Endodermal cell (in vitro differentiated cells): Measurements from ENCODE around the gene TPSB2. TPM values are rescaled to one million over a fixed set of nuclear protein-coding genes. Genes with fewer than 3 reads are reported as not detected.
A peak's percentile ranks its signal among the peaks of the same experiment; 100 is the strongest.

Experiments used
- DNase-seq: peaks from one replicate; pipeline ENCODE4 v3.0.0-alpha.2; 2017
- H3K27ac ChIP-seq: 2 replicates; pipeline ENCODE4 v1.5.1; 2013; ENCODE audit warnings: mild to moderate bottlenecking, low read depth, low read length, moderate library complexity
- H3K27me3 ChIP-seq: 2 replicates; pipeline ENCODE4 v1.6.1; 2013; ENCODE audit warnings: mild to moderate bottlenecking, low read length, moderate library complexity; ENCODE audit not compliant: insufficient read depth, control insufficient read depth, poor library complexity, severe bottlenecking
- H3K36me3 ChIP-seq: 2 replicates; pipeline ENCODE4 v1.7.0; 2013; ENCODE audit warnings: mild to moderate bottlenecking, low read length, moderate library complexity; ENCODE audit not compliant: control insufficient read depth, insufficient read depth
- H3K4me1 ChIP-seq: one replicate; pipeline ENCODE4 v1.7.0; 2013; ENCODE audit warnings: low read length; ENCODE audit not compliant: control insufficient read depth, insufficient read depth
- H3K4me3 ChIP-seq: 2 replicates; pipeline ENCODE4 v1.5.1; 2013; ENCODE audit warnings: mild to moderate bottlenecking, low read length, moderate library complexity
- H3K9ac ChIP-seq: 2 replicates; pipeline ENCODE4 v1.6.1; 2013; ENCODE audit warnings: mild to moderate bottlenecking, low read length, moderate library complexity; ENCODE audit not compliant: poor library complexity, severe bottlenecking; ENCODE audit errors: extremely low read depth
- H3K9me3 ChIP-seq: 2 replicates; pipeline ENCODE4 v1.6.1; 2013; ENCODE audit warnings: mild to moderate bottlenecking, low read length, moderate library complexity; ENCODE audit not compliant: control insufficient read depth
- H3K27ac Mint-ChIP-seq: 2 replicates; pipeline ENCODE4 v1.8.0; 2020; ENCODE audit warnings: mixed read lengths
- H3K27me3 Mint-ChIP-seq: 2 replicates; pipeline ENCODE4 v1.8.0; 2021; ENCODE audit warnings: mild to moderate bottlenecking, mixed read lengths; ENCODE audit not compliant: insufficient read depth
- H3K36me3 Mint-ChIP-seq: 2 replicates; pipeline ENCODE4 v1.8.0; 2020; ENCODE audit warnings: low read depth, mixed read lengths
- H3K4me1 Mint-ChIP-seq: 2 replicates; pipeline ENCODE4 v1.8.0; 2020; ENCODE audit warnings: mixed read lengths
- H3K4me3 Mint-ChIP-seq: 2 replicates; pipeline ENCODE4 v1.8.0; 2020; ENCODE audit warnings: mild to moderate bottlenecking, moderate library complexity, mixed read lengths
- H3K9me3 Mint-ChIP-seq: 2 replicates; pipeline ENCODE4 v1.8.0; 2020; ENCODE audit warnings: mild to moderate bottlenecking, mixed read lengths
- WGBS, 2 experiments: methylation state at CpG; one replicate each; pipeline versions ENCODE4 v1.1.5 to v1.1.7; 2013; ENCODE audit warnings: missing lambda C conversion rate in 2 of 2, mixed read lengths in 1 of 2; ENCODE audit not compliant: insufficient coverage in 1 of 2, insufficient read length in 1 of 2; 5-methylcytosine and 5-hydroxymethylcytosine counted together
- total RNA-seq, 2 donors: library from RNA; stranded (reverse); fragmentation: NEBNext Ultra II Directional in 1 of 2; extraction: Animal tissue kit (Norgen Biotek cat#: 25700) in 1 of 2; gene quantifications; 2 replicates in 1 of 2; 3 replicates in 1 of 2; pipeline ENCODE4 v1.2.1, GENCODE V29; 2021
- TF ChIP-seq, protein P1 (sequence below): fragments of 200-600 bp; sonication (generic); conservative IDR thresholded peaks from 2 replicates; pipeline ENCODE4 v1.5.0; 2021; ENCODE audit warnings: antibody characterized with exemption, mild to moderate bottlenecking

TPSB2 gene
- total RNA-seq, 2 donors from 2014 or later: not detected

DNA sequence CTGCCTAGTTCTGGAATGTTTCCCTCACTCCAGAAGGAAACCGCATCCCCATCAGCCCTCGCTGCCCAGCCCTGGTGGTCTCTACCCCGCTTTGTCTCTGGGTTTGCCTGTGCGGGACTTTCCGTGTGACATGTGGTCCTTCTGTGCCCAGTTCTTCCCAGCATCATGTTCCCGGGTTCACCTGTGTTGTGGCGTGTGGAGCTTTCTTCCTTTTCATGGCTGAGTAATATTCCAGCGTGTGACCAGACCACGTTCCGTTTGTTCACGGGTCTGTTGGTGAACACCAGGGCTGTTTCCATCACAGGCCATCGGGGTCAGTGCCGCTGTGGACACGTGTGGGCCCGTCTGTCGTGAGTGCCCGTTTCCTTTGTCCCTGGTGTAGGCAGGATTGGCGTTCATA, 45.0 kb downstream of the TPSB2 start:
- DNase-seq: no peak
- Mint-ChIP-seq H3K4me1 (no peaks in the 10 kb centered on the region), H3K27ac (no peak overlapping the region), H3K27me3 (no peaks in the 10 kb centered on the region), H3K4me3 (no peak overlapping the region), H3K9me3 (no peaks in the 10 kb centered on the region), H3K36me3 (peaks cover 9% of the 10 kb centered on the region)
- TF ChIP-seq, protein P1, sequence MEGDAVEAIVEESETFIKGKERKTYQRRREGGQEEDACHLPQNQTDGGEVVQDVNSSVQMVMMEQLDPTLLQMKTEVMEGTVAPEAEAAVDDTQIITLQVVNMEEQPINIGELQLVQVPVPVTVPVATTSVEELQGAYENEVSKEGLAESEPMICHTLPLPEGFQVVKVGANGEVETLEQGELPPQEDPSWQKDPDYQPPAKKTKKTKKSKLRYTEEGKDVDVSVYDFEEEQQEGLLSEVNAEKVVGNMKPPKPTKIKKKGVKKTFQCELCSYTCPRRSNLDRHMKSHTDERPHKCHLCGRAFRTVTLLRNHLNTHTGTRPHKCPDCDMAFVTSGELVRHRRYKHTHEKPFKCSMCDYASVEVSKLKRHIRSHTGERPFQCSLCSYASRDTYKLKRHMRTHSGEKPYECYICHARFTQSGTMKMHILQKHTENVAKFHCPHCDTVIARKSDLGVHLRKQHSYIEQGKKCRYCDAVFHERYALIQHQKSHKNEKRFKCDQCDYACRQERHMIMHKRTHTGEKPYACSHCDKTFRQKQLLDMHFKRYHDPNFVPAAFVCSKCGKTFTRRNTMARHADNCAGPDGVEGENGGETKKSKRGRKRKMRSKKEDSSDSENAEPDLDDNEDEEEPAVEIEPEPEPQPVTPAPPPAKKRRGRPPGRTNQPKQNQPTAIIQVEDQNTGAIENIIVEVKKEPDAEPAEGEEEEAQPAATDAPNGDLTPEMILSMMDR: no peak
- no peaks in the 10 kb centered on the region for H3K9me3 ChIP-seq
- H3K4me3 ChIP-seq: no peak overlapping the region
- H3K9ac ChIP-seq: no peak overlapping the region
- 95% methylated on average over 15 to 18 of the region's 18 CpGs for WGBS, 2 experiments
- no peaks in the 10 kb centered on the region for H3K27me3 ChIP-seq
- H3K4me1 ChIP-seq: no peaks in the 10 kb centered on the region
- H3K36me3 ChIP-seq: peaks cover 5% of the 10 kb centered on the region
- no peak overlapping the region for H3K27ac ChIP-seq

DNA sequence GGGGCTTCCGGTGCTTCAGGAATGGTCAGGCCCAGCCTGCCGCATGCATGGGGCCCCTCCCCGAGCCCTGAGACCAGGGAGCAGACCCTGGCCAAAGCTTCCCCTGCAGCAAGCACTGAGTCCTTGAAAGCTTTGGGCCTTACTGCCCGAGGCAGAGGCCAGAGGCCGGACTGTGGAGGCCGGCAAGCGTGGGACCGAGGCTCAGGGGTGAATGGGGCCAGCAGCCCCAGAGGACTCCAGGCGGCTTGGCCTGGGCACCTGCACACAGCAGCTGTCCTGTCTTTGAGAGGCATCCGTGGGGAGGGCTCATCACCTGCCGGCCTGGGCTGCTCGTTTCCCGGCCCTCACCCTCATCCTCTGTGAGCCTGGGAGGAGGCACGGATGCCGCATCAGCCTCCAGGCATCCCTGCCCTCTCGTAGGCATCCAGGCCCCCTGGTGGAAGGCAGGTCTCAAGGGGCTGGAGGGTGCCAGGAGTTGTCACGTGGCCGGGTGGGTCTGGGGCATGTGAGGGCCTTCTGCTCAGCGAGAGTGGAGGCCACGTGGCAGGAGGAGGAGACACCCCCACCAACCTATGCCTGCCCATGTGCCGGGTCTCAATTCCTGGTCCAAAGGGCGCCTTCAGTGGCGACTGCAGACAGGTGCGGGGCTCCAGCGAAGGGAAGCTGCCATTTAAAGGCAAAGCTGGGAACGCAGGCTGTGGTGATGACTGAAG, 45.7 kb downstream of the TPSB2 start:
- H3K9ac ChIP-seq: no peak overlapping the region
- H3K27me3 ChIP-seq: no peaks in the 10 kb centered on the region
- H3K27ac ChIP-seq: no peak overlapping the region
- no peaks in the 10 kb centered on the region for H3K9me3 Mint-ChIP-seq
- H3K36me3 Mint-ChIP-seq: peaks cover 9% of the 10 kb centered on the region
- no peaks in the 10 kb centered on the region for H3K4me1 ChIP-seq
- H3K4me1 Mint-ChIP-seq: no peaks in the 10 kb centered on the region
- H3K36me3 ChIP-seq: peaks cover 5% of the 10 kb centered on the region
- H3K27ac Mint-ChIP-seq: no peak overlapping the region
- peak; percentile 63 for DNase-seq
- H3K27me3 Mint-ChIP-seq: no peaks in the 10 kb centered on the region
- 93 to 94% methylated on average over 21 to 26 of the region's 26 CpGs for WGBS, 2 experiments
- no peak overlapping the region for H3K4me3 Mint-ChIP-seq
- H3K9me3 ChIP-seq: no peaks in the 10 kb centered on the region
- no peak overlapping the region for H3K4me3 ChIP-seq
- TF ChIP-seq, protein P1: peak; percentile 40

DNA sequence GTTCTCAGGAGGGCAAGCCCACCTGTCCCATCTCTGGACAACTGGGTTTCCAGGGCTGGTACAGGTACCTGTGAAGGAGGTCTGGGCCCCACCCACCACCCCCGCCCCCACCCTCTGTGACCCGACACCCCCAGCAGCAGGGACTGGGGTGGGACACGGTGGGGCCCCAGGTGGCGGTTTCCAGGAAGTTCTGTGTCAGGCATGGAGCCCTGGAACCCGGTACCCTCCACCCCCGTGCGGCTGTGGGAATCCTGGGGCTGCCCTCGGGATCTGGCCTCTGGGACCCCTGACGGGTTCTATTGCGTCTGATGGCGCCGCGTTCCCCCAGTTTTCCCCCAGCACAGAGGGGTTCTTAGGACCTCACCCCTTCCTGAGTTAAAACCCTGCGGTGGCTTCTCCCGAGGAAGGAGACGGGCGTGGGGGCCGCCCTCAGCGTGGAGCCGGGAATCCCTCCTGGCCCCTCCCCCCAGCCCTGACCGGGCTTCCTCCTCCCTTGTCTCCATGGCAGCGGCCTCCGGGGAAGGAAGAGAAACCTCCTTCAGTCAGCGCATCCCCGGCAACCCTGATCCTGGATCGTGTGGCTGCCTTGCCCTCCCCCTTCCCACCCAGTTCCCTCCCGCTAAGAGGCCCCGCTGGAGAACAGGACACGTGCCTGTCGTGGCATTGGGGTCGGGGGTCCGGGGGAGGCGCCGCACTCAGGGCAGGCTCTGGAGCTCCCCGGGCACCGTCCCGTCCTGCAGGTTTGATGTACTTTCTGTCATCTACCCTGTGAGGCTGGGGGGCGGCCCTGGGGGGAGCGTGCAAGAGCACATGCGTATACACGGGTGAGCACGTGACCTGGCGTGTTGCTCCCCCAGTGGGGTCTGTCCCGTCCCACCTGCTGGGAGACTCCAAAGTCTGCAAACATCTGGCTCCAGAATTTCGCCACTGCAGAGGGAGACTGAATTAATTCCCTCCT, 46.8 kb downstream of the TPSB2 start:
- DNase-seq: no peak
- Mint-ChIP-seq H3K36me3 (peaks cover 9% of the 10 kb centered on the region), H3K9me3 (no peaks in the 10 kb centered on the region), H3K27ac (no peak overlapping the region), H3K4me1 (no peaks in the 10 kb centered on the region), H3K27me3 (no peaks in the 10 kb centered on the region), H3K4me3 (no peak overlapping the region)
- H3K4me1 ChIP-seq: no peaks in the 10 kb centered on the region
- H3K36me3 ChIP-seq: peaks cover 5% of the 10 kb centered on the region
- no peak overlapping the region for H3K27ac ChIP-seq
- WGBS, 2 experiments: 73 to 81% methylated on average over 30 to 44 of the region's 45 CpGs
- TF ChIP-seq, protein P1: no peak
- H3K27me3 ChIP-seq: no peaks in the 10 kb centered on the region
- H3K4me3 ChIP-seq: no peak overlapping the region
- no peaks in the 10 kb centered on the region for H3K9me3 ChIP-seq
- no peak overlapping the region for H3K9ac ChIP-seq
